NAMALWA (cell line): ENCODE results near the gene ROR2.
"Not testable (repeated sequence)": the region's sequence is repeated elsewhere in the genome, so short reads cannot be mapped to it uniquely, and the experiment has no call there.

ENCODE experiments used
- DNase-seq: peaks from one replicate; pipeline ENCODE4 v3.0.0-alpha.2; 2015; ENCODE audit warnings: low spot score

The ROR2 gene

DNA sequence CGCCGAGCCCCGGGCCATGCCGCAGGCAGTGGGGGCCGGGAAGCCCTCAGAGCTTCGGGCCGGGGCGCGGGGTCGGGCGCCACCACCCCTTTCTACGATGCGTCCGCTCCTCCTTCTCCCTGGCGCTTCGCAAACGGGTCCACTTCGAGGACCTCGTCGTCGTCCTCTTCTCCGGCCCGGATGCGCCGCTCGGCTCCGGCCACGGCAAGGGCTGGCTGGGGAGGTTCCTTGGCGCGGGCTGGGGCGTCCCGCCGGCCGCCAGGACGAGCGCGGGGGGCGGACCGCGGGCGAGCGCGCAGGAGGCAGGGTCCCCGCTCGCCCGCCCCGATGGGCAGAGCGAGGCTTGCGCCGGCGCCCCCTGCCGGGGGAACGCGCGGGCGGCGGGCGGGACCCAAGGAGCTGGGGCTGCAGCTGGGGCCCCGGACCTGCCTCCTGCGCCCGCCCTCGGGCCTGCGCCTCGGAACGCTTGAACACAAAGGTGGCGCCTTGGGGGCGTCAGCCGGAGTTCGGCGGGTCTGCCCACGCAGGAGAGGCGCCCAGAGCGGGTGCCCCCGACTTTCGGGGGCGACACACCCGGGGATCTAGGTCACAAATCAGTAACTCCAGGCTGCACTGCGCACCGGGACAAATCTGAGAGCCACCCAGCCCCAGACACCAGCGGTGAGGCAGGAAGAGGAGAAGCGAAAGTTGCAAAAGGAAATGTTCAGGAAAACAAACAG, at the start of gene ROR2:
Gene ROR2, minus strand, starts transcription at position 283 of the 719 bp plus-strand sequence.
- DNase-seq: peak; percentile 35

DNA sequence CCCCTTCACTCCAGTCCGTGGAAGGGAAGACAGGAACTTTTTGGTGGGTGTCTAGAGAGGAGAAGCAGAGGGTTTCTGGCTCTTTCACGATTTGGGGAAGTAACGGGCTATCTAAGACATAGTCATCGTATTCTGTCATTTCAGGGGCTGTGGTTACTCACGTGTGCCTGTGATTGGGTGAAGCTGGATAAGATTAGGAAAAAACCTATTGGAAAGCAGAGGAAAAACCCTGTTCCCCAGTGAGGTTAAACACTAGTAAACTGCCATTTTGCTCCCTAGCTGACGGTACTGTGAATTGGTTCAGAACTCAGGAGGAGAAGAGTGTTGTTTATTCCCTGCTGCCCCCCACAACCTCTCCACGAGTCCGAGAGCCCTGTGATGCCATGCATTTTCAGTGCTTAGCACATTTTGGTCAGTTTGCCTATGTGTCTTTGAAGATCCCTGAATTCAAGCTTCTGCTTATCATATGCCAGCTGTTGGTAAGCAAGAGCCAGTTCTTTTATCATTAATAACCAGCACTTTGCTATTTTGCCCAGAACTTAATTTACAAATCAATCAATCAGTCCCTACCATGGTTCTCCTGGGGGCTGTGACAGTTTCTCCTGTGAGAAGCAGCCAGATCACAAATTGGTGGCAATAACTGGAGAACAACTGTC, 45.1 kb upstream of the ROR2 start:
- no peak for DNase-seq

DNA sequence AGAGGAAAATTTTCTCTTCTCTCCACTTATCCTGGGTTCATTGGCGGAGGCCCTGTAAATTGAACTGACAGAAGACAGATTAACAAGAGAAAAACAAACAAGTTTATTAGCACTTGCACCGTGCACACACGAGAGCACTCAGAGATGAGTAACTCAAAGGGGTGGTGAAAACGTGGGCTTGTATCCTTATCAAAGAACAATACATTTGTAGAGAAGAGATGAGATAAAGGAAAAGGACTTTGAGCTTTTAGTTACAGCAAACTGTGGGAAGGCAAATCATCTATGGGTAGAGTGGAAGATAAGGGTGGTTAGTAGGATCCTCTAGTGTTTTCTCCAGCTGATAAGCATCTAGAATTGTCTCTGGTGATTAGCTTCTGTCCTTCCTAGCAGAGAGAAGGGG, 44.4 kb upstream of the ROR2 start:
- DNase-seq: no peak

DNA sequence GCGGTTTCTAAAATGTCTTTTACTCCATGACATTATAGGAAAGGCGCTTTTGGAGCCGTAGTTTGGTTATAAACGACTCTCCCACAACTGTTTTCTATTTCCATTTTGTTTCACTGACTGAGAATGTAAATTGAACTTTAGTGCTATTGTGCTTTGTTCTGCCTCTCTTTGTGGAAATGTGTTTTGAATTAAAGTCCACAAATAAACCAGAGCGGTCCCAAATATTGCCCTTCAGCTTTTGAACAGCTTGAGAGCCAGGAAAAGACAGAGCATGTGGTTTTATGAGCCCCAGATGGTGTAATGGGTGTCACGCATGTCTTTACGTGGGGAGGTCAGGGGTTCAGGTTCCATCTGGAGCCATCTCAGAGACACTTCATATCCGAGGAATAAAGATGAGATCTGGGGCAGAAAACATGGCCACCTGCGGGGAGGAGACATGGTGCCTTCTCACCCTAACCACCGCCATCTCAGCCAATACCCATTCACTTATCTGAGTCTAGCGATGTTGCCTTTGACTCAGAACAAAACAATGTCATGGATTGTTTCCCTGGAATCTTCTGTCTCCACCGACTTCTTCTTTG, 42.5 kb upstream of the ROR2 start:
- DNase-seq: no peak

DNA sequence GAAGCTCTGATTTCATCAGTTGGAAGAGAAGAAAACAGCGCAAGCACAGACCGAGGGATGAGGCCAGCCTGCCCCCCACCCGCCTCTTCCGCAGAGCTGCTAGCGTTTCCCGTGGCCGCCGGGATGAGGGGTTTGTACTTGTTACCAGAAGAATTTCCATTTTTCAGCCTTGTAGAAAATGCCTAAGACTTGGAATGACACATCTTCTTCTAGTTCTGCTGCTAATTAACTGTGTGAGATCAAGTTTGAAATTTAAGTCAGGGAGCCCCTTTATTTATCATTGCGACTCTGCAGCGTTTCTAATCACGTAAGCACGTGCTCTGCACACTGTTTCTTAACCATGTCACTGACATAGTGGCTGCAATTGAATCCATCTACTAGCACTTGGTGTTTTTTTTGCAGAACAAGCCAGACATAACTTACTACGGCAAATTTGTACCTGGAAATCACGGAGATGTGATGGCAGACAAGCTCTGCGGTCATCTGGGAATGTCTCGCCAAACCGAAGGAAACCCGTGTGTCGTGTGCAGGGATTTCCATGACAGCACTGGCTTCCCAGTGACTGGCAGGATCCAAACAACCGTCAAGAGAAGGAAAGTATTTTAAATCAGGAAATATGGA, 41.8 kb upstream of the ROR2 start:
- DNase-seq: no peak

DNA sequence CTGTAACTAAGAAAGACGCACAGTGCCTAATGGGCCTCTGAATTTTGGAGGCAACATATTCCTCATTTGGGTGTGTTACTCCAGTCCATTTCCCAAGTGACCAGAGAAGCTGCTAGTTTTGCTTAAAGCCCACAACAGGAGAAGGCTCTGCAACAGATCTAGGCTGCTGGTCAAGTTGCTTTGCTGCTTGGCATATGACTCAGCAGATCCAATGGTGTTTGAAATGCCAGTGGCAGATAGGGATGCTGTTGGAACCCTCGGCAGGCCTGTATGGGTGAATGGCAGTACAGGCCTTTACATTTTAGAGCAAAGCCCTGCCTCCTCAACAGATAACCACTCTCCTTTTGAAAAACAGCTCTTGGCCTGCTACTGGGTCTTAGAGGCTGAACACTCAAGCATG, 36.2 kb upstream of the ROR2 start:
- DNase-seq: no peak

DNA sequence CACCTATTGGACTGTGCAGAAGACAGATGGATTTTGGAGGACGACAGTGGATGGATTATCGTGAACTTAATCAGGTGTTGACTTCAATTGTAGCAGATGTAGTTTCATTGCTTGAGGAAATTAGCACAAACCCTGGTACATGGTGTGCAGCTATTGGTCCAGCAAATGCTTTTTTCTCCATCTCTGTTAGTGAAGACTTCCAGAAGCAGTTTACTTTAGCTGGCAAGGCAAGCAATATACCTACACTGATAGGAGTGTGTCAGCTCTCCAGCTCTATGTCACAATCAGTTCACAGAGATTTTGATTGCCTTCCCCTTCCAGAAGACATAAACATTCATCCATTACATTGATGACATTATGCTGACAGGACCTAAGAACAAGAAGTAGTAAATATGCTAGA, 35.7 kb upstream of the ROR2 start:
- no peak for DNase-seq

DNA sequence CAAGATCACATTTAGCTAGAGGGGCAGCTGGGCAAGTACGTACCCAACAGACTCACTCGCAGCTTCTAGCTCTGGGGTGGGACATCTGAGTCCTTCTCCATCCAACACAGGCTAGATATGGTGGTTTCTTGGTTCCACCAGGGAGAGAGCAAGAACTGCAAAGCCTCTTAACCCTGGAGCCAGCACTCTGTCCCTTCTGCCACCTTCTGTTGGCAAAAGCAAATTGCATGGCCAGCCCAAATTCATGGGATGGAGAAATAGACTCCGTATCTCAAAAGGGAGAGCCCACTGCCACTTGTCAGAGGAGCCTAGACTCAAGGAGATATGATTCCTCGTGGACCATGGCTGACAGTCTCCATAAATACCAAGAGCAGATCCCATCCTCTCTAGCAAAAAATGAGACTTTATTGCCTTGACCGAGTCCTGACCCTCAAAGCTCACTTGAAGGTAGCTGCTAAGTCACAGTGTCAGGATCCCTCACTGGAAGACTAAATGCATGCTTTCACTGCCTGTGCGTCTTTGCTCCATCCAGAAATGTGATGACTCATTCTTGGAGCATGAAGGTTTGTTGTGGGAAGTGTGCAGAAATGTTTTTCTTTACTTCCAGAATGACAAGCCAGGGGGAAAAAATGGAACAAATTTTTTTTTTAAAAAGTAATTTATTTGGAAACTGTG, 28.8 kb upstream of the ROR2 start:
- peak; percentile 54 for DNase-seq

DNA sequence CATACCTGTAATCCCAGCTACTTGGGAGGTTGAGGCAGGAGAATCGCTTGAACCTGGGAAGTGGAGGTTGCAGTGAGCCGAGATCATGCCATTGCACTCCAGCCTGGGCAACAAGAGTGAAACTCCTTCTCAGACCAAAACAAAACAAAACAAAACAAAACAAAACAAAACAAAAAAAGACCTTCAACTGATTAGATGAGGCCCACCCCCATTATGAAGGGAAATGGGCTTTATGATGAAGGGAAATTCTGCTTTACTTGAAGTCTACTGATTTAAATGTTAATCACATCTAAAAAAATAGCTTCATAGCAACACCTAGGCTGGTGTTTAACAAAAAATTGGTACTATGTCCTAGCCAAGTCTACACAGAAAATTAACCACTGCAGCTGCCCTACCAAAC, 25.2 kb upstream of the ROR2 start:
- not testable (repeated sequence) for DNase-seq

DNA sequence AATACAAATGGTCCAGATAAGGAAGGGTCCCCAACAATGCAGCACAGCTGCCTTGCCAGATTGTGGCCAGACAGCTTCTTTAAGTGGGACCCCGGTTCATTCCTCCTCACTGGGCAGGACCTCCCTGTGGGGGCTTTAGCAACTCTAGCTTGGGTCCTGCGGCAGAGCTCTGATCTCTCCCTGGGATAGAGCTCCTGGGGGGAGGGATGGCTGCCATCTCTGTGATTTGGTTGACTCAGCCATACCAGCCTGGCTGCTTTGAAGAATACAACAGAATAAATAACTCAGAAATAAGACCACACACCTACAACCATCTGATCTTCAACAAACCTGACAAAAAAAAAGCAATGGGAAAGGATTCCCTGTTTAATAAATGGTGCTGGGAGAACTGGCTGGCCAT, 22.7 kb upstream of the ROR2 start:
- no peak for DNase-seq

DNA sequence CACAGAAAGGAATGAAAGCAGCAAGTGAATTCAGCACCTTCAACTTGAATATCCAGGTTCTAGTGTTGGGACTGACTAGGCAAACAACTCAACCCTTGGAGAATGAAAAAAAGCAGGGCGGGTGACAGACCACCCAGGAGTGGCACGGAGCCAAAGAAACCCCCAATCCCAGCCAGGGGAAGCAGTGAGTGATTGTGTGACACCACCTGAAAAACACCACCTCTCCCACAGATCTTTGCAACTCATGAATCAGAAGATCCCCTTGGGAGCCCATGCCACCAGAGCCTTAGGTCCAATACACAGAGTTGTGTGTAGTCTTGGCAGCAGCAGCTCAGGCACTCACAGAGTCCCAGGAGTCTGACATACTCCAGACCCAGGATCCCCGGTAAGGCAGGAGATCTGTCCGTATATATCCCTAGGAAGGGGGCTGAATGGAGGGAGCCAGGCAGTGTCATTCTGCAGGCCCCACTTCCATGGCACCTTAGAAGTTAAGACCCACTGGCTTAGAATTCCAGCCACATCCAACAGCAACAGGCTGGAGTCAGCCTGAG, 22.1 kb upstream of the ROR2 start:
- no peak for DNase-seq

DNA sequence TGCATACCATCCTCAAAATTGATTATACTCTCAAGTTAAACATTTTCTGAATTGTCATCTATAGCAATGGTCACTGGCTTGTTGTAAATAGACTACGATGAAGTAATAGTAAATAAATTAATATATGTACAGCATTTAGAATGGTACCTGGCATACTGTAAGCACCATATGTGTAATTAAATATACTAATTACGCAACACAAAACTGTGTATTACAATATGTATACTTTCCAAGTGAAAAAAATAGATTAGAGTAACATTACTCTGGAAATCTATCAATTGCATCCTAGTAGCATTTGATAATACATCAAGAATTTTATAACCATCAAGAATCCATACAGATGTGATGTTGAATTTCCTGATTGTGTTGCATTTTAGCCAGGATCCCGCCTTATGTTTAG, 17.2 kb upstream of the ROR2 start:
- no peak for DNase-seq

DNA sequence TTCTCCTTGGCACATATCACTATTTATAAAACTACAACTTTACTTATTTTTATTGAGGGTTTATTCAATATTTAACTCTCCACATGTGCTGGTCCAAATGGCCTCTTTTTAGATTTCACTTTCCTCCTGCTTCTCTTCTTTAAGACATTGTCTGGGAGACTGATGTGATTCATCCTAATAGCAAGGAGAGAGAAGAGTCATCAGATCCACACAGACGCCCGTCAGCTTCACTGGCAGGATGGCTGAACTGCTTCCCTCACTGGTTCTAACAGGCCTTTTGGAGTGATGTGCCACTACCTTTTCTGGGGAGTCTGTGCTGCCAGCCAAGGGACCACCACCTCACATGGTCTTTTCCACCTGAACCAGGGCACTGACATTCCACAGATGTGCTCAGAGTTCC, 16.5 kb upstream of the ROR2 start:
- DNase-seq: no peak

DNA sequence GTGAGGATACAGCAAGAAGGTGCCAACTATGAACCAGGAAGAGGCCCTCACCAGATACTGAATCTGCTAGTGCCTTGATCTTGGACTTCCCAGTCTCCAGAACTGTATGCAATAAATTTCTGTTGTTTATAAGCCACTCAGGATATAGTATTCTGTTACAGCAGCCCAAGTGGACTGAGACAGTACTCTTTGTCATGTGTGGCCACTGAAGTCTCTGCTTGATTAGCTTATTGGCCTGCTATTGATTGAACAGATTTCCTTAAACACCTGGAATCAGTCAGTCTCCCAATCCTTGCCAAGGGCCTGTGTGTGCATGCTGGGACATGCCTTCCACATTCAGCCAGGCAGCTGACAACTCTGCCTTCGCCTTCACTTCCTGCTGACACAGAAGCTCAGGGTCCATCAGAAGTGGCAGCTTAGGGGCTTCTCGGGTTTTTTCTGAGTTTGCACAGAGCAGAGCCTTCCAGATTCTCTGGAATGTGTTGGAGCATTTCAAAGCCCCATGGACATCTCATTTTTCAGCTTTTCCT, 13.7 kb upstream of the ROR2 start:
- DNase-seq: no peak

DNA sequence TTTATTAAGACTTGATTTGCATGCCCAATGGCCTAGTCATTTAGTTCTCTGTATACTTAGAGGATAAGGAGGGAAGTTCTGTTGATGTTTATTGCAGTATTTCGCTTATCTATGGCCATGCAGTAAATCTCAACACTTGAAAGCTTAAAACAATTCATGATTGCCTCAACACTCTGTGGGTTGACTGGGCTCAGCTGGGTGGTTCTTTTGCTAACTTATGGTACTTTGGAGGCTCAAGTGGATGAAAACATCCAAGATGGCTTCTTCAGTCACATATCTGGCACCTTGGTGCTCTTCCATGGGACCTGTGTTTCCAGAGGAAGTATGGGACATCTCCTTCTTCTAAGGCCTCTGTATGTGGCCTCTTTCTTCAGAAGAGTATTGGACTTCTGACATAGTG, 10.3 kb upstream of the ROR2 start:
- no peak for DNase-seq

DNA sequence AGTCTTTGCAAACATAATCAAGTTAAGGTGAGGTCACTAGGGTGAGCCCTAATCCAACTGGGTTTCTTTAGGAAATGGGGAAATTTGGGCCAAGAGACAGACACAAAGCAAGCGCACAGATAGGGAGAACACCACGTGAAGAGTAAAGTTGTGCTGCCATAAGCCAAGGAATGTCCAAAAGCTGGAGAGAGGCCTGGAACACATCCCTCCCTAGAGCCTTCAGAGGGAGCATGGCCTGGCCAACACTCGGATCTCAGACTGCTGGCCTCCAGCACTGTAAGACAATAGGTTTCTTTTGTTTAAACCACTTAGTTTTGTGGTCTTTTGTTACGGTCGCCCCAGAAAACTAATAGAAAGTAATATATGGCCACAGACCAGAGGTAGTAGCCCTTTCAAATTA, 8.1 kb upstream of the ROR2 start:
- no peak for DNase-seq

DNA sequence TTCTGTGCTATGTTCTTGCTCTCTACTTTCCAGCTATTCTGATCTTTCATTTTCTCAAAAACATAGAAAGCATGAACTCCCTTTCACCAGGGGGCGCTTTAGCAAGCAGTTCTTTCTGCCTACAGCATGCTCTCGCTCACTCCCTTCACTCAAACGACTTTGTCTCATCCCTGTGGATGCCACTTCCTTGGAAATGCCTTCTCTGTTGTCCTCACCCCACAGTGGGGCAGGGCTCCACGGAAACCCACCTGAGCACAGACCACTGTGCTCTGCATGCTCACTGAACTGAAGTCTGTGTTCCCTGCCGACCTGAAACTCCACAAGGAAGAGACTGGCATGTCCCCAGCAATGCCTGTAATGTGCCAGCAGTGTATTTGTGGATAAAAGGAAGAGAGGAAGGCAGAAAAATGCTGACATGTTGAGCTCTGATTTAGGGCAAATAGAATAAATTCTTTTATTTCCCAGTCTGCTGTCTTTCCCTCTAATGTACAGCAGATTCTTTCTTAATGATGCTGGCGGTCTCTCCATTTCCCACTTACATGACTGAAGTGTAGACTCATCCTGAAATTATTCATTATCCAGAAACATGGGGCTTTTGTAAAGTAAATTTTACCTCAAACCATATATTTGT, 4.9 kb upstream of the ROR2 start:
- DNase-seq: peak; percentile 71

DNA sequence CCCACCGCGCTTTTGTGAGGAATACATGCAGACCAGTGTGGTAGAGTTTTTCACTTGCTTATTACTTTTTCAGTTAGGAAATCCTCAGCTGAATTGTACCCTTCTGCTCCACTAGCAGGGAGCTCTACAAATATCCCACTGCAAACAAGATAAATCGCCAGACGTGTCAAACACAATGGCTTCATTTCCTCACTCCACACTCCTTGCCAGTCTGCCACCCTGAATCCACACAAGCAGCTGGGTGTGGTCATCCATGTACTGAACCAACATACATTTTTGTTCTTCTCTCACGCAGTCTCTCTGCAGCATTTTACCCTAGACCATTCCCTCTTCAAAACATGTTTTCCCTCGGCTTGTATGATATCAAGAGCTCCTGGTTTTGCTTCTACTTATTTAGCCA, 3.7 kb upstream of the ROR2 start:
- DNase-seq: no peak

DNA sequence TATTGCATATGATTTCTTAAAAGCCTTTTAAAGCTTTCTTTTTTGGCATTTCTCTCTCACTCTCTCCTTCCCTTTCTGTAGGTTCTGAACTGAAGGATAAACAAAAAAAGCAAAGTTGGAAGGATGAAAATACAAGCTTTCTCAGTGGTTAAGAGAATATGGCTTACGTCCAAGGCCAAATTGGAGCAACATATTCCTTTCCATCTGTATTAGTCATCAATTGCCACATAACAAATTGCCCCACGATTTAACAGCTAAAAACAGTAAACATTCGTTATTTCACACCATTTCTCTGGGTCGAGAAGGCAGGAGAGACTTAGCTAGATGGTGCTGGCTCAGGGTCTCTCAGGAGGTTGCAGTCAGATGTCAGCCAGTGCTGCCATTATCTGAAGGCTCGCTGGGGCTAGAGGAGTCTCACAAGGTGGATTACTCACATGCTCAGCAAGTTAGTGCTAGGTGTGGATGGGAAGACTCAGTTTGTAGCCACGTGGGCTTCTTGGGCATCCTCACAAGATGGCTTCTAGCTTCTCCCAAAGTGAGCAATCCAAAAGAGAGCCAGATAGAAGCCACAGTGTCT, 2.0 kb upstream of the ROR2 start:
- DNase-seq: no peak

DNA sequence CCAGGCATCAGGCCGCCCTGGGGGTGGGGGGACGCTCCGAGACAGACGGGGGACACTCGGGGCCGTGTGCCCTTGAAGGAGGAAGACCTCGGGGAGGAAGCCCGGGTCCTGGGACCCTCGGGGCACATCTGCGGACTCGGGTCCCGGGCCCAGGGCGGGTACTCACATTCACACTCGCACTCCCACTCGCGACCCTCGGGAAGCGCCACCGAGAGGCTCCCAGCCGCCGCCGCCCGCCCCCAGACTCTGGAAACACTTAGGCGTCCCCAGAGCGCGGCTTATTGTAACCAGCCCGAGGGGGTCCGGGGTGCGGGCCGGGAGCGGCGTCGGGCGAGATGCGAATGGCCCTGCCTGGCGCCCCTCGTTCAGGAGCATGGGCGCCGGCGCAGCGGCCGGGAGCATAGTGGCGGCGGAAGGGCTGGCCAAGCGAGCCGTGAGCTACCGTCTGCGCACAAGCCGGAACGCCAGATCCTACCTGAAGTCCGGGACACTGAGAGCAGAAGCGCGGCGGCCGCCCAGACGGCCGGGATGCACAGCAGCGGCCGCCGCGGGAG, 559 bp downstream of the ROR2 start:
- DNase-seq: no peak
